Stimulated activated CD4-positive, alpha-beta T cell treated with anti-CD3 and anti-CD28 coated beads, Interleukin-4, amount 100 ng/mL, for 48 hours (primary cell): ENCODE data around the gene PGP.

Experiments used
- DNase-seq, 2 donors: peaks; one replicate each; pipeline ENCODE4 v3.0.0-alpha.2; 2020; ENCODE audit warnings: low read depth in 2 of 2

PGP gene

GRCh38 chr16:2183671-2184070, 31.0 kb downstream of the PGP start:
- DNase-seq: no peak

- DNase-seq: no peak
Measured at GRCh38 chr16:2181952-2182351, 32.7 kb downstream of the PGP start.

GRCh38 chr16:2180962-2181923, 33.4 kb downstream of the PGP start:
- no peak for DNase-seq

DNA sequence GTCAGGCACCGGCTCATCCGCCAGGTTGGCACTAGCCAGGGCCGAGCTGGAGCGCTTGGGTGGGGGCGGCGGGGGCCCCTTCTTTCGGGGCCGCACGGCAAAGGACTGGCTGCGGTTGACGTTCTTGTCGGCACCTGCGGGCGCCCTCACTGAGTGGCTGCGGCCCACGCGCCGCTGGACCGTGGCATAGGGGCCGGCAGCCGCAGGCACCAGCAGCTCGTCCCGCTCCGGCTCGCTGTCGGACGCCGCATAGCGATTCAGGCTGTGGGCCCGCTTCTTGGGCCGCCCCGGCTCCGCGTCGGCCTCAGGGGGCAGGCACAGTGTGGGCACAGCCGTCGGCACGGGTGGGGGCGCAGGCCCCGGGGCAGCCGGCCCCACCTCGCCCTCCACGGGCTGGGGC, 34.2 kb downstream of the PGP start:
- no peak for DNase-seq

DNA sequence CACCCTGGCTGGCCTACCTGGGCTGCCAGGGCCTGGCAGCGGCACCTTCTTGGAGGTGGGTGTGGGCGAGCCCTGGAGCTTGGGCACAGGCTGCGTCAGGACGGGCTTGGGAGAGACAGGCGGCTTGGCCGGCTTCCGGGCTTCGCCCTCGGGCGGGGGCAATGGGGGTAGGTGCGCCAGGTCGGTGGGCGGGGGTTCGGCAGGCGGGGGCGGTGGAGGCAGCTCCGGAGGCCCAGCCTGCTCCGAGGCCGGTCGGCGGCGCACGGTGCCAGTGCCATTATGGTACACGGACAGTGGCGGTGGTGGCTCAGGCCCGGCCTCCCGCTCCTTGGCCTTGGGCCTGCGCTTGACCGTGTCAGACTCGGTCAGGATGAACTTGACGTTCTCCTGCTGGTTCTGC, 35.1 kb downstream of the PGP start:
- DNase-seq: no peak

DNA sequence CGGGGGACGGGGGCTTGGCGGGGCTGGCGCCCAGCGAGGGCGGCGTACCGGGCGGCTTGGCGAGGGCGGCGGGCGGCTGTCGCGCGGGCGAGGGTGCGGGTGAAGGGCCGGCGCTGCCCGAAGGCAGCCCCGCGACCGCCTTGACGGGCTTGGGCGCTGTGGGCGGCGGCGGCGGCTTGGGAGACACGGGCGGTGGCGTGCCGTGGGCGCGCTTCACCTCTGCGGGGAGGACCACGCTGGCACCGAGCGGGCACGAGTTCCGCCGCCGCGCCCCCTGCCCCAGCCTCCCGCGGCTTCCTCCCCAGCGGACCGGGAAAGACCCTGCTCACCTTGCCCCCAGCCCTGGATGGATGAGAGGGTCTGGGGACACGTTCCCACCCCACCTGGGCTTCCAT, 35.5 kb downstream of the PGP start:
- DNase-seq: no peak

GRCh38 chr16:2178321-2179106, 36.1 kb downstream of the PGP start:
- DNase-seq: peak in 1 of 2 donors; percentile 44

- DNase-seq: no peak
Measured at GRCh38 chr16:2177561-2177960, 37.1 kb downstream of the PGP start.

- DNase-seq: no peak
Measured at GRCh38 chr16:2177101-2177500, 37.5 kb downstream of the PGP start.

DNA sequence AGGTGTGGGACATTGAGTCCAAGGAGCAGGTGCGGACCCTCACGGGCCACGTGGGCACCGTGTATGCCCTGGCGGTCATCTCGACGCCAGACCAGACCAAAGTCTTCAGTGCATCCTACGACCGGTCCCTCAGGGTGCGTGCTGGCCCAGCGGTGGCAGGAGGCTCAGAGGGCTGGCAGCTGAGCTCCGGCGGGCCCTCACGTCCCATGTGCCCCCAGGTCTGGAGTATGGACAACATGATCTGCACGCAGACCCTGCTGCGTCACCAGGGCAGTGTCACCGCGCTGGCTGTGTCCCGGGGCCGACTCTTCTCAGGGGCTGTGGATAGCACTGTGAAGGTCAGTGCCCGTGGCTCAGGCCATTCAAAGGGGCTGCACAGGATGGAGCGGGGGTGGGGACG, 38.6 kb downstream of the PGP start:
- DNase-seq: no peak

GRCh38 chr16:2175454-2175853, 39.2 kb downstream of the PGP start:
- no peak for DNase-seq

DNA sequence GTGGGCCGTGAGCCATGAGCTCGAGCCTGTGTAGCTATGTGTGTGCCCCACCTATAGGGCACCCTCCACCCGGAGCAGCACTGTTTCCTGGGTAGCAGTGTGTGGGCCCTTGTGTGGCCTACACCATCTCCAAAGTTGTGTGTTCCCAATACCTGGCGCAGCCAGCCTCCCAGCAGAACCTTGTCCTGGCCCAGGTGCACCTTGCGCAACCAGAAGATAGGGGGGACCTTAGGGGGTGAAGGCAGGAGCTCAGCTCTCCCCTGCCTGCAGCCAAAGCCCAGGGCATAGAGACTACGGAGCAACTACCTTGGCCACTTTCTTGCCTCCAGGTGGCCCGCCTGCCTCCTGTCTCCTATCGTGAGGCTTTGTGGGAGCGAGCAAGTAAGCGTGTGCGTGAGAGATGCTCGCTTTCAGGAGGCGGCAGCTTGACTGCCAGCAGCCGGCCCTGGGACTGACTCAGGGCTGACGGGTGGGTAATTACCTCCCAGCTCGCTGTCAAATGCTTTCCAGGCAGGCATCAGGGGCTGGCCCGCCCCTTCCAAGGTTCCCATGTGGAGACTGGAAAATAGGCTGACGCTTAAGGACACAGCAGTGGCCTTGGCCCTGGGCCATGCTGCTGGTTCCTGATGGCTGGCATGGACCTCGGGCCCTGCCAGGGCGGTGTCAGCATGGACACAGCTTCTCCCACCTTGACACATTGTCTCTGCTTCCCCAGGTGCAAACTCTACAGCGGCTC, 40.1 kb downstream of the PGP start:
- DNase-seq: no peak

DNA sequence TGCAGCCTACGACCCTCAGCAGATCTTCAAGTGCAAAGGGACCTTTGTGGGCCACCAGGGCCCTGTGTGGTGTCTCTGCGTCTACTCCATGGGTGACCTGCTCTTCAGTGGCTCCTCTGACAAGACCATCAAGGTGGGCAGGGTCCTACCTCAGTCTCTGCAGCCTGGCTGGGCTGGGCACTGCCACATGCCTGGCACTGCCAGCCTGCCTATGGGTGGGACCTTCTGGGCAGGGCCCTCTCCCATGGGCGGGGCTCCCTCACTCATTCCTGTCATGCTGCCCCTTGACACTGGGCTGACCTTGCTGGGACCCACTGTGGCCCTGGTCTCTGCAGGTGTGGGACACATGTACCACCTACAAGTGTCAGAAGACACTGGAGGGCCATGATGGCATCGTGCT, 40.7 kb downstream of the PGP start:
- DNase-seq: no peak

DNA sequence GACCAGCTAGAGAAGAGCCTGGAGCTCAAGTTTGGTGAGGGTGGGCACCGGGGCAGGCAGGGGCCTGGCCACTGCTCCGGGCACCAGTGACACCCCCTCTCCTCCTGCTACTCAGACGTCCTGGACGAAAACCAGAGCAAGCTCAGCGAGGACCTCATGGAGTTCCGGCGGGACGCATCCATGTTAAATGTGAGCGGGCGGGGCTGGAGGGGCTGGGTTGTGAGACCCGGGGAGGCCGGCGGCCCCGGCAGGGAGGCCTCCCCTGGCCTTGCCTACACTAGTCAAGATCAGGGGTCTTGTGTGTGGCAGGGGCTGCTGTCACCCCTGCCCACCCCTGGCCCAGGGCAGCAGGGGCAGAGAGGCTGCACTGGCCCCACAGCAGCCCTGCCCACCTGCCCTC, 41.3 kb downstream of the PGP start:
- DNase-seq: no peak

DNA sequence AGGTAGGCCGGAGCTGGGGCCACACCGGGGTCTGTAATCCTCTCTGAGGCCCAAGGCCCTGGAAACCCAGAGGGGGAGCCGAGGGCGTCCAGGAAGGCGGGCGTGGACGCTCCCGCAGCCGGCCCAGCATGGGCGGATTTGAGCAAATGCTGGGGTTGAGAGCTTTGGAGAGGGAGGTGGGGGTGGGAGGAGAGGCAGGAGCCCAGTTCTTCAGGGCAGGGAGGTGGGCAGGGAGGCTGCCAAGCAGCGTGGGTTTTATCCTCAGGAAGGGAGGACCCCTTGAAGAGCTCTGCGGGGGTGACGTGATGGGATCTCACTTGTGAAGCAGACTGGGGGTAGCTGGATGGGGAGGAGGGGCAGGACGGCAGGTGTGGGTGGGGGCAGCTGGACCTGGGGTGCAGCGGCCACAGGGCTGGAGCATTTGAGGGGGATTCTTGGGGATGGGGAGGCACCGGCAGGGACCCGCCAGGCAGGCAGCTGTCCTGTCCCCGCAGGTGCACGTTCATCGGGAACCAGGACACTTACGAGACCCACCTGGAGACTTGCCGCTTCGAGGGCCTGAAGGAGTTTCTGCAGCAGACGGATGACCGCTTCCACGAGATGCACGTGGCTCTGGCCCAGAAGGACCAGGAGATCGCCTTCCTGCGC, 41.8 kb downstream of the PGP start:
- DNase-seq: no peak

DNA sequence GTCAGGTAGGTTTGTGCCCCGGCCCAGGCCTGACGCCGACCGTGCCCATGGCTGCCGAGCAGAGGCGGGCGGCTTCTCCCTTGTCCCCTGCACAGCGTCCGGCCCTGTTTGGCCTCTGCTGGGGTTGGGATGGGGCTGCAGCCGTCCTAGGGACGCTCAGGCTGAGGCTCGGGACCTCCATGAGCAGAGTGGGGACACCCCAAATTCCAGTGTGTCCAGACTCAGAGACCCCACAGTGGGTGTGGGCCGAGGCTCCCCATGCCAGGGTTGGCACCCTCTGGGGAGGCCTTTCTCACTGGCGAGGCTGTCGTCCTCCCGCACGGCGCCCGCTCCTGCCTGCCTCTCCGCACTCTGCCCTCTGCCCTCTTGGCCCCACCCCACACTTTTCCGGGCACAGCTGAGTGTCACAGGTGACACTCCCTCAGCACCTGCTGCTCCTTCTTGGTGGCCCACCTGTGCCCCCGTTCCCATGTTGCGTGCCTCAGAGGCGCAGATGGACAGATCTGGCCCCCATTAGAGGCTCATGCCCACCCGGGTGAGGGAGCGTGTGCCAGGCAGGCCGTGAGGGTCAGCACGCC, 43.0 kb downstream of the PGP start:
- DNase-seq: no peak

GRCh38 chr16:2170587-2171435, 43.8 kb downstream of the PGP start:
- DNase-seq: no peak

- no peak for DNase-seq
Measured at GRCh38 chr16:2170080-2170479, 44.6 kb downstream of the PGP start.

GRCh38 chr16:2167068-2167638, 47.5 kb downstream of the PGP start:
- no peak for DNase-seq
